HEK293T (cell line): Measurements from ENCODE around the gene RUNDC3A.

ENCODE experiments used
- ARNT ChIP-seq: fragments of 450-650 bp; IDR thresholded peaks from 2 replicates; pipeline ENCODE4 v1.6.1; 2017; ENCODE audit warnings: mild to moderate bottlenecking
- BHLHE40 ChIP-seq: fragments of 450-650 bp; IDR thresholded peaks from 2 replicates; pipeline ENCODE4 v1.6.1; 2016; ENCODE audit warnings: mild to moderate bottlenecking, moderate library complexity, borderline replicate concordance
- CTBP1 ChIP-seq: fragments of 450-650 bp; IDR thresholded peaks from 2 replicates; pipeline ENCODE4 v1.6.1; 2016; ENCODE audit warnings: borderline replicate concordance
- ELF4 ChIP-seq: fragments of 450-650 bp; IDR thresholded peaks from 2 replicates; pipeline ENCODE4 v1.6.1; 2017; ENCODE audit warnings: antibody characterized with exemption
- FOXA1 ChIP-seq: fragments of 450-650 bp; IDR thresholded peaks from 2 replicates; pipeline ENCODE4 v1.6.1; 2016; ENCODE audit warnings: mild to moderate bottlenecking
- FOXK2 ChIP-seq: fragments of 450-650 bp; IDR thresholded peaks from 2 replicates; pipeline ENCODE4 v1.6.1; 2016; ENCODE audit warnings: mild to moderate bottlenecking
- FOXM1 ChIP-seq: fragments of 450-650 bp; IDR thresholded peaks from 2 replicates; pipeline ENCODE4 v1.6.1; 2017; ENCODE audit warnings: mild to moderate bottlenecking, borderline replicate concordance
- HDGF ChIP-seq: fragments of 450-650 bp; IDR thresholded peaks from 2 replicates; pipeline ENCODE4 v1.6.1; 2017; ENCODE audit warnings: antibody characterized with exemption, borderline replicate concordance
- LEF1 ChIP-seq: fragments of 450-650 bp; IDR thresholded peaks from 2 replicates; pipeline ENCODE4 v1.6.1; 2017; ENCODE audit warnings: mild to moderate bottlenecking, borderline replicate concordance
- NFRKB ChIP-seq: fragments of 450-650 bp; IDR thresholded peaks from 2 replicates; pipeline ENCODE4 v1.6.1; 2016; ENCODE audit warnings: mild to moderate bottlenecking, moderate library complexity
- SP1 ChIP-seq: fragments of 450-650 bp; IDR thresholded peaks from 2 replicates; pipeline ENCODE4 v1.6.1; 2017
- SUZ12 ChIP-seq: fragments of 450-650 bp; IDR thresholded peaks from 2 replicates; pipeline ENCODE4 v1.6.1; 2016; ENCODE audit warnings: mild to moderate bottlenecking
- TARDBP ChIP-seq: fragments of 450-650 bp; IDR thresholded peaks from 2 replicates; pipeline ENCODE4 v1.6.1; 2016
- TF ChIP-seq, protein P1 (sequence below): fragments of 450-650 bp; IDR thresholded peaks from 2 replicates; pipeline ENCODE4 v1.6.1; 2016

DNA sequence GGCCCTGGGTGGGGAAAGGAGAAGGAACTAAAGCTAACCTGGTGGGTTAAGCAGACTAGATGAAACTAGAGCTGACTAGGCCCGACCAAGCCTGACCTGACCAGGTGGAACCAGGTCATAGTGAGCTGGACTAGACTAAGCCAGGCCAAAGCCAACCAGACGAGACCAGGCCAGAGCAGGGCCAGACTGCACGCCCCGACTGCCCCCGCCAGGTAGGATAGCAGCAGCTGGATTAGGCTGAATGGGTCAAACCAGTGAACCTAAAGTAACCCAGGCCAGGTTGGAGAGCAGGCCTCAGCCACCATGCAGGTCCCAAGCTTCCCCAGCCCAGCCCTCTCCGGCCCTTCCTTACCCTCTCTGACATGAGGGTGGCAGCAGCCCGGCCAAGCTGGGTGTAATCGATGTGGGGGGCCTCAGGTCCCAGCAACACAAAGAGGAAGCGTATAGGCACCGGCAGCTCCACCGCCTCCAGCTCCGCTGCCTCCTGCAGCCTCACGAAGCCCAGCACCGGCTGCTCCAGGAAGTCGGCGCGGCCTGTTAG is 49.5 kb upstream of the RUNDC3A start:
- TF ChIP-seq BHLHE40 = no peak
- TF ChIP-seq SP1 = no peak
- no peak for TF ChIP-seq CTBP1
- no peak for TF ChIP-seq ARNT
- no peak for TF ChIP-seq FOXA1
- no peak for TF ChIP-seq NFRKB
- TF ChIP-seq, protein P1, sequence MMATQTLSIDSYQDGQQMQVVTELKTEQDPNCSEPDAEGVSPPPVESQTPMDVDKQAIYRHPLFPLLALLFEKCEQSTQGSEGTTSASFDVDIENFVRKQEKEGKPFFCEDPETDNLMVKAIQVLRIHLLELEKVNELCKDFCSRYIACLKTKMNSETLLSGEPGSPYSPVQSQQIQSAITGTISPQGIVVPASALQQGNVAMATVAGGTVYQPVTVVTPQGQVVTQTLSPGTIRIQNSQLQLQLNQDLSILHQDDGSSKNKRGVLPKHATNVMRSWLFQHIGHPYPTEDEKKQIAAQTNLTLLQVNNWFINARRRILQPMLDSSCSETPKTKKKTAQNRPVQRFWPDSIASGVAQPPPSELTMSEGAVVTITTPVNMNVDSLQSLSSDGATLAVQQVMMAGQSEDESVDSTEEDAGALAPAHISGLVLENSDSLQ = no peak
- TF ChIP-seq FOXK2 = no peak
- TF ChIP-seq FOXM1 = no peak
- no peak for TF ChIP-seq ELF4
- no peak for TF ChIP-seq SUZ12
- TF ChIP-seq TARDBP = no peak
- no peak for TF ChIP-seq LEF1
- no peak for TF ChIP-seq HDGF
